ENCODE measurements around the gene AGO3.
"Not testable (repeated sequence)": the region's sequence is repeated elsewhere in the genome, so short reads cannot be mapped to it uniquely, and the experiment has no call there.

The AGO3 gene

DNA sequence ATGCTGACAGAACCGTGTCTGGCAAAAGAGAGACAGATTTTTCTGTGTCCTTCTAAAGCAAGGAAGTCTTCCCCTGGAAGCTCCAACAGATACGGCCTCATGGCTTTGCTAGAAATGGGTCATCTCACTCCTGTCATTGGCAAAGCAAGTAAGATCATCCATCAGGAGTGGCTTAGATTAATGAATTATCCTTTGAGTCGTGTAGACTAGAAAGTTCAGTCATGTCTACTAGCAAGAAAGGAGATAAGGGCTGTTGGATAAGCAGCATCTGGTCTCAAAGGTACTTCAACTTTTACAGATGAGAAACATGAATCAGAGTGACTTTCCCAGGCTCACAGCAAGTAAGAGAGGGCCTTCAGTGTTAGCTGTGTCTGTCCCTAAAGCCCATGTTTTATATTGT lies 3.4 kb upstream of the AGO3 start:
- DNase-seq, result no peak

DNA sequence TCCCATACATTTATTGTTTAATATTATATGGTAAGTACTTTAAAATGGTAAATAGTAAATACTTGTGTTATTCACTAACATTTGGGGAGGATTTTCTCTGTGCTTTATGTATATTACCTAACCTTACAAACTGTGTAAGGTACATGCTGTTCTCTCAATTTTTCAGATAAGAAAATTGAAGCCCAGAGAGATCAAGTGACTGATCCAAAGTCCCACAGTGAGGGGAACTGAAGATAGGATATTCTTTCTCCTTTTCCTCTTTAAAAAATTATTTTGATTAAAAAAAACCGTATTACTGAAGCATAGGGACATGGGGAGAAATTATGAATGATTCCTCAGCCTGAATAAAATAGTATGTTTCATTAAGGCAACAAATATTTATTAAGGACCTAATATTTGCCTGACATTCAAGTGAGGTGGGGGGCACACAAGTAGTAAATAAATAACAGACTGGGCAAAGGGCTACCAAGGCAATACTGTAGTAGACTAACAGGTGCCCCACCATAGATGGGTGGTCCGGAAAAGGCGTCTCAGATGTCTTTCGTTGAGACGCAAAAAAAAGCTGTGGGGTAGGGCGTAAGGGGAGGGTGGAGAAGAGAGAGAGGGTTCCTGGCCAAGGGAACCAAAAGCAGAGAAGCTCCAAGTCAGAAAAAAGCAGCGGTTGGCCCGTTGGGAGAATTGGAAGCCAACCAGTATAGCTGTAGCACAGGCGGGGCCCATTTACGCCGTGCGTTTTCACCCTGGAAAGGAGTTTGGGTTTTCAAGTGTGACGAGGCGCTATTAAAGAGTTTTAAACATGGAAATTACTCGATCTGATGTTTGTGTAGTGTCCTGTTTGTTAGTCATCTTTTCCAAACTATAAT lies 944 bp upstream of the AGO3 start:
- peak; percentile 80 for DNase-seq

DNA sequence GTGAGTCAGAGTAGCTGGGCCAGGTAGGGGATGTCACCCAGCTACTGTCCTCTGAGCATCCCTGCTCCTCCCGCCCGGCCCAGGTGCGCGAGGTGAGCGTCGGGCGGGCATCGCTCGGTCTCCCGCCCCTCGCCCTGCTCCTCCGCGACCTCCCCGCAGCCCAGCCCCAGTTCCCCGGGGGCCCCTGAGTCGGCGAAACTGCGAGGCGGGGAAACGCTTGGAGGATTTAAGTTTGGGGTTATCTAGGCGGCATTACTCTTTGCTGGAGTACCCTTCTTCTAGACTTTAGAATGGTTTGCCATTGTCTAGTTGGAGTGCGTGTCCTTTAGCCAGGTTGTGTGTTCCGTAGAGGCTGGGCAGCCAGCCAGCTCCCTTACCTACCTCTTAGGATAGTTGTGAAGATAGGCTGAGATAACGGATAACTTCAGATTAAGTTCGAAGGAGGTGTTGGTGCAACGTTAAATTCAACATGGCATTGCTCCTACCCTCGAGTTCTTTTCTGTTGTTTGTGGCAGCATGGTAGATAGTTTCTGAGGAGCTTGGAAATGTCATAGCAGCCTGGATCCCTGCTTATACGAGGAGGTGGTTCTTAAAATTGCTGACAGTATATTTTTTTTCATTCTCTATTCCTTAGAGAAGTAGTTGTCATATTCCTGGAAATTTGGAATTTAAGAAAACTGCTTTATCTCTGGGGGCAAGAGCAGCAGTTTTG lies 697 bp downstream of the AGO3 start:
- peak; percentile 29 for DNase-seq

DNA sequence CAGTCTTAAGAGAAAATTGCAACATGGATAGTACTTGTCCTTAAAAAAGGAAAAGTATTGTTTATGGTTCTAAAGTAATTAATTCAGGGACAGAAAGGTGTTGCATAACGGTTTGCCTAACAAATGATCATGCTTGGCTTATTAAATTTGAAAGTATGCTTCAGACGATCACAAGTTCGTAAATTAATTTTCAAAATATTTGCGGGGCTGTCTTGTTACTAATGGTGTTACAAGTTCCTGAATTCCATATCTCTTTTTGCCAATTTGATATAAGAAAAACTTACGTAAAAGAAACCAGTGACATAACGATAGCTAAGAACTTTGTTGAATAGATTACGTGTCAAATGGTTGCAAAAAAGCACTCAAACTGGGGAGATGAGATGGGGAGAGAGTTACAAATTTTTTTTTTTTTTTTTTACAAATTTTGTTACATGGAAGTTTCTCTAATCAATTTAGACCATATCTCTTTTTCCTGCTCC lies 1.3 kb downstream of the AGO3 start:
- no peak for DNase-seq

DNA sequence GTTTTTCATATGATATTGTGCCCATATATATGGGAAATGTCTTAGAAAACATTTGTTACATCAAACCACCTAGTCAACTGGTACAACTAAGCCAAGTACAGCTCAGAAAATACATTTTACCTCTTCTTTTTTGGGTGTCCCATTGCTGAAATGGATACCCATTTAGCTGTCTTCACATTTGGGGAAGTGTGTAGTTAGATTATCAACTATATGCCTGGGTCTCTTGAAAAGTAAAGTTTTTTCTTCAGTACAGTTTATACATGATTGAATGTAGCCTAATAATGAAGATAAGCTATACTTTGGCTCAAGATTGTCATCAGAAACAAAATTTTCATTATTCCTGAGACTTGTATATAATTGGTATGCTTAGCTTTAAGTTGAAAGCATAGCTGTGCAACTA lies 2.0 kb downstream of the AGO3 start:
- no peak for DNase-seq

DNA sequence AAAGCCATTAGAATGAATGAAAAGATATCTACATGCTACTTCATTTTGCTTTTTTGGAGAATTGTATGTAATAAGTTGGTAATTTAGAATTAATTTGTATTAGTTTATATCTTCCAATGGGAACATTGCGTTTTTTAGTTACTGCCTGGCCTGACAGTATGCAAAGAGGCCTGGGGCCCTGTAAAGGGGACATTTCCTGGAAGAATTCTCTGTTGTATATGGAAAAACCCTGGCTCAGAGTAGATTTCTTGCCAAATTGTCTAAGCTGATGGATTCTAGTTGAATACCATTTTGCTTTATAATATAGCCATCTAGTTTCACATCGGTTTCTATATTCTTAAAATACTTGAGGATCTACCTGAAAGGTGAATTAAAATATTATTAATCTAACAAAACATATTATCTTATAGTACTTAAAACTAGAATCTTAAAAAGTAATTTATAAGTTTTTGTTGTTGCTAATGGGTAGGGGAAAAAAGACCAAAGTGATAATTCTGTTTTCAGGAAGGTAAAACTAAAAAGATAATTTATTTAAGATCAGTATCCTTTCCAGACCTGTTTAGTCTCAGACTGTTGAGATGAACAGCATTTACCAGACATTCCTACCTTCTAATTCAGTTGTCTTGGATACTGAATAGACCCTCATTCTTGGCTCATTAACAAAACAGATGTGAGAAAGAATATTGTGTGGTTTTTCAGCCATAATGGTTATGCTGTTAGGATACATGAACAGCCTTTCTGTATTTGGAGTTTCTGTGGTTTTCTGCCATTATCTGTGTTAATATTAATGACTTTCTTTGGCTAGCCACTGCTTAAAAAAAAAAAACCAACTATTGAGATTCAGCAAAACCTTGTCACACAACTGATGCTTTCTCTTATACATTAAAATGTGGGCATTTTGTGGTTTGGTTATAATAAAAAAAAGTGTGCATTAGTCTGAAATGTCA lies 4.8 kb downstream of the AGO3 start:
- DNase-seq, result peak; percentile 73

DNA sequence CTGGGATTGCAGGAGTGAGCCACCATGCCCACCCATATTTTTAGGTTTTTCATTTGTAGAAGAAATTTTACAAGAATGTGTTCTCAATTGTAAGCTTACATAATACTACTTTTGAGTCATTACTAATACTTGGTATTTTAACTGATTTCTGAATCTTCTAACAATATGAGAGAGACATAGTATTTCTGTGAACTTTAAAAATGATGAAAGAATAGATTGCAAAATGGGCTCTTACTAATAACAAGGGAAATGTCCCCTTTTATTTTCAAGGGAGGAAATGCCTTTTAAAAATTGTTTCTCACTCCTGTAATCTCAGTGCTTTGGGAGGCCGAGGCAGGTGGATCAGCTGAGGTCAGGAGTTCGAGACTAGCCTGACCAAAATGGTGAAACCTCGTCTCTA lies 5.9 kb downstream of the AGO3 start:
- no peak for DNase-seq

DNA sequence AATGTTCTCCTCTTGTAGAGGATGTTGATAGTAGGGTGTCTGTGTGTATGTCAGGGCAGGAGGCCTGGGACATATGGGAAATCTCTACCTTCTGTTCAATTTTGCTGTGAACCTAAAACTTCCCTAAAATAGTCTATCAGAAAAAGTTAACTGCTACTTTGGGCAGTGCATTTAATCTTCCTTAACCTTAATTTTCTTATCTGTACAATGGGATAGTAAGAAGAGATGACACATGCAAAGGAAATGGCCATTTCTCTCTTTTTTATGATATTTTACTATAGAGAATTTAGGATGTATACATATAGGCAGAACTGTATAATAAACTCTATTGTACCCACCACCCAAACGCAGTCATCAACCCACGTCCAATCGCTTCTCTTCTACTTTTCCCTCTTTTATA lies 8.6 kb downstream of the AGO3 start:
- DNase-seq, result no peak

DNA sequence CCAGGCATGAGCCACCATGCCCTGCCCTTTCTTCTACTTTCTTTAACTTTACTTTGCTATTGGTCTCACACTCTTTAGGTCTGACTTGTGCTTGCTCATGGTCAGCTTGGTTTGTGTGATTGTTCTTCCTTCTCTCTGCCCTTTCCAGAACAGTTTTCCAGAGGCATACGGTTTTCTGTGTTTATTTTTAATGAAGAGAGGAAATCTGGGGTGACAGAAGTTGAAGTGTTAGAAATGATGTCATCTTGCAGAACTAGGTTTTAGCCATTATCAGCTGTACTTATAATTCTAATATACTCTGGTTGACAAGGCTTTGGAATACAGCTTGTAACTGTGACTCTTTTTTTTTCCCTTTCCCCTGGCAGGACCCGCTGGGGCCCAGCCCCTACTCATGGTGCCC lies 14.4 kb downstream of the AGO3 start:
- DNase-seq, result no peak

DNA sequence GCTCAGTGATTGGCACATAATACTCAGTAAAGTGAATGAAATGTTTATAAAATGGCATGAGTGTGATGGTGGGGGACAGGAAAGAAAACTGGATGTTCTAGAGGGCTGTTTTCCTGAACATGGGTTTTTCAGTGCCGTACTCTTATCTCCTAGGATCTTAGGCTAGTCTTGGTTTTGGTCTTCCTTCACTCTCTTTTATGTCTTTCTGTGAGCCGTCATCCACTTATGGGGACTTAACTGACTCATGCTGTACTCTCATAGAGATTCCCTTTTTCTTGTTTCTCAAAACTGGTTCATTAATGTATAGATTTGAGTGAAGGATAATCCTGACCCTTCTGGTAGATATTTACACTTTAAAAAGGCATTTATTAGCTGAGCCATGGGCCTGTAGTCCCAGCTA lies 16.6 kb downstream of the AGO3 start:
- DNase-seq, result no peak

DNA sequence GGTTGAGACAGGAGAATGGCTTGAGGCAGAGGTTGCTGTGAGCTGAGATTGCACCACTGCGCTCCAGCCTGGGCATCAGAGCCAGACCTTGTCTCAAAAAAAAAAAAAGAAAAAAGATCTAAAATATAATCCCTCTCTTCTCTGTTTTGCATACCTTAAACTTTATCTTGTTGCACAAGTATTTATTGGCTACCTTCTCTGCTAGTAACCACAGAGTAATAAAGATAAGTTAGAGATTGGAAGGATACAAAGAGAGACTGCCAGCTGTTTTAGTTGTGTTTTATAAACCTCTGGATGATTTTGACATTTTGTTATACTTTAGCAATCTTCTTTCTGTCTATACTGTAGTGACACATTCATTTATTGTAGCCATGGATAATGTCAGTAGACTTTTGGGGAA lies 27.7 kb downstream of the AGO3 start:
- no peak for DNase-seq

DNA sequence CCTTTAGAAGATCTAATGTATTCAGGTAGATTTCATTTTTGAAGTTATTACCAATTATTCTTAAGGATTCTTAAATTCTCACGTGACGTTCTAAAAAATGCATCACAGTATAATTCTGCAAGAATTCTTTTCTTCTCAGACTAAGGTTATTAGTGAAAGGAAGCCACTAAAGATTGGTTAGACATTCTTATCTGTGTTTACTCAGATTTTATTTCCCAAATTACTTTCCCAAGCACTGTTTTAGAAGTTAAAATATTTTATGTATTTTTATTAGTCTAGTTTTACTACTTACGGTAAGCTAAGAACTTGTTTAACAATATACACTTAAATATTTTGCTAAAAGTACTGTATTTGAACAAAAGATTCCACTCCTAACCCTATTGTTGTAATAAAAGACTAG lies 28.4 kb downstream of the AGO3 start:
- DNase-seq, result no peak

DNA sequence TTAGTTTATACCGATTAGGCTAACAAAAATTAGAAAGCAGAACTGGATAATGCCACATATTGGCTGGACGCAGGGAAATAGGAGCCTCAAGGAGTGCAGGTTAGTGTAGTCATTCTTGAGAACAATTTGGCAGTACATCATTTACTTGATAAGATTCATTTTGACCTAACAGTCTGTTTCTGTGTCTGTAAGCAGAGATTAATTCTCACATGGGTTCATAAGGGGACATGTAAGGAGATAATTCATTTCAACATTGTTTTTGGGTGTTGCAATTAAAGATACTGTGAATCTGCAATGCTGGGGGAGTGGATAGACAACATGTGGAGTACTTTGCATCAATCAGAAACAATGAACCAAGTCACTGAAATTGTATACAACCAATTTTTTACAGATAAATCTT lies 32.0 kb downstream of the AGO3 start:
- DNase-seq, result no peak

DNA sequence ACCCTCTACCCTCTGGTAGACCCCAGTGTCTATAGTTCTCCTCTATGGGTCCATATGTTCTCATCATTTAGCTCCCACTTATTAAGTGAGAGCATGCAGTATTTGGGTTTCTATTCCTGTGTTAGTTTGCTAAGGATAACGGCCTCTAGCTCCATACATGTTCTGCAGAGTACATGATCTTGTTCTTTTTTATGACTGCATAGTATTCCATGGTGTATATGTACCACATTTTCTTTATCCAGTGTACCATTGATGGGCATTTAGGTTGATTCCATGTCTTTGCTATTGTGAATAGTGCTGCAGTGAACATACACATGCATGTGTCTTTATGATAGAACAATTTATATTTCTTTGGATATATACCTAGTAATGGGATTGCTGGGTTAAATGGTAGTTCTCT lies 33.4 kb downstream of the AGO3 start:
- DNase-seq, result not testable (repeated sequence)

DNA sequence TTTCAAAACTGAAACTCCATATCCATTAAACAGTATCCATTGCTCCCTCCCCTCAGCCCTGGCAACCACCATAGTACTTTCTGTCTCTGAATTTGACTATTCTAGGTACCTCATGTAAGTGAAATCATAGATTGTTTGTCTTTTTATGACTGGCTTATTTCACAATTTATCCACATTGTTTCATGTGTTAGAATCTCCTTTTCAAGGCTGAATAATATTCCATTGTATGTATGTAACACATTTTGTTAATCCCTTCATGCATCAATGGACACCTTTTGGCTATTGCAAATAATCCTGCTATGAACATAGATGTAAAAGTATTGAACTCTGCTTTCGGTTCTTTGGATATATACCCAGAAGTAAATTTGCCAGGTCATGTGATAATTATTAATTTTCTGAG lies 37.5 kb downstream of the AGO3 start:
- DNase-seq, result no peak

DNA sequence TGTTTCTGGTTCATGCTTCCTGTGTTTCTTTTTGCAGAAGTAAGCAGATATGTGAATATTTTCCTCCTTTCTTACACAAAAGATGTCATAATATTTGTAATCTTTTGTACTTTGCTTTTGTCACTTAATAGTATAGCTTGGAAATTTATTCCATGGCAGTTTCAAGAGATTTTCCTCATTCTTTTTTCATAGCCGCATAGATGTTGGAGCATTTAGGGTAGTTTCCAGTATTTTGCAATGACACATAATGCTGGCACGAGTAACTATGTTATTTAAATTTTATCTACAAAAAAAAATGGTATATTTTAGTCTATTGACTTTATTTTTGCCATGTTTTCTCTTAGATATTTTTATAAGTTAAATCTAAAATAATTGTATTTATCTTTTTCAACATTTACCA lies 40.7 kb downstream of the AGO3 start:
- DNase-seq, result no peak

DNA sequence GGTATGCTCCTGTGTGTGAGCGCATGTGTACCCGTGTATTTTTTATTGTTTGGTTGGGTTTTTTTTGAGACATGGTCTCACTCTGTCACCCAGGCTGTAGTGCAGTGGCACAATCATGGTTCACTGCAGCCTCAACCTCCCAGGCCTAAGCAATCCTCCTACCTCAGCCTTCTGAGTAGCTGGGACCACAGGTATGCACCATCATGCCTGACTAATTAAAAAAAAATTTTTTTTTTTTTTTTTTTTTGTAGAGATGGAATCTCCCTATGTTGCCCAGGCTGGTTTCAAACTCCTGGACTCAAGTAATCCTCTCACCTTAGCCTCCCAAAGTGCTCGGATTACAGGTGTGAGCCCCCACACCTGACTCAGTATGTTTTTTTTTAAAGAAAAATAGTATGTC lies 41.7 kb downstream of the AGO3 start:
- DNase-seq, result not testable (repeated sequence)

DNA sequence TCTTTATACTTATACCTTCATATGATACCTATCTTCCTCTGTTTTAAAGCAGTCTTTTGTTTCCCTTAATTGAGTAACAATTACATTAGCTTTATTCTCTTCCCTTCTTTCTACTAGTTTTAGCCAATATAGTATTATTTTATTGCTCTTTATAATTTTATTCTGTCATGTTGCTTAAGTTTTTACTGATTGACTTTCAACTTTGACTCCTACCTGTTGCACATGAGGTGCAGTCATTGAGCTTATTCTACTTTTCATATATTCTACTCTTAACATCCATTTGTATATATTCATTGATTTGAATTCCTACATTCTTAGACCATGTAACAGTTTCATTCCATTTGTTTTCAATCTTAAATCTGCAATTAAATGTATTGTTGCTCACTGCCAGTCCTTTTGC lies 49.2 kb downstream of the AGO3 start:
- DNase-seq, result no peak

DNA sequence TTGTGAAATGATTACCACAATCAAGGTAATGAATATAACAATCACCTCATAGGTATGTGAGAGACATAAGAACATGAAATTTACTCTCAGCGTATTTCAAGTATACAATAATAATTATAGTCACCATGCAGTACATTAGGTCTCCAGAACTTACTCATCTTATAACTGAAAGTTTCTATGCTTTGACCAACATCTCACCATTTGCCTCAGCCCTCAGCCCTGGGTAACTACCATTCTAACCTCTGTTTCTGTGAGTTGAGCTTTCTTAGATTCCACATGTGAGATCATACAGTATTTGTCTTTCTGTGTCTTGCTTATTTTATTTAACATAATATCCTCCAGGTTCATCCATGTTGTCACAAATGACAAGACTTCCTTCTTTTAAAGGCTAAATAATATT lies 57.3 kb downstream of the AGO3 start:
- no peak for DNase-seq

DNA sequence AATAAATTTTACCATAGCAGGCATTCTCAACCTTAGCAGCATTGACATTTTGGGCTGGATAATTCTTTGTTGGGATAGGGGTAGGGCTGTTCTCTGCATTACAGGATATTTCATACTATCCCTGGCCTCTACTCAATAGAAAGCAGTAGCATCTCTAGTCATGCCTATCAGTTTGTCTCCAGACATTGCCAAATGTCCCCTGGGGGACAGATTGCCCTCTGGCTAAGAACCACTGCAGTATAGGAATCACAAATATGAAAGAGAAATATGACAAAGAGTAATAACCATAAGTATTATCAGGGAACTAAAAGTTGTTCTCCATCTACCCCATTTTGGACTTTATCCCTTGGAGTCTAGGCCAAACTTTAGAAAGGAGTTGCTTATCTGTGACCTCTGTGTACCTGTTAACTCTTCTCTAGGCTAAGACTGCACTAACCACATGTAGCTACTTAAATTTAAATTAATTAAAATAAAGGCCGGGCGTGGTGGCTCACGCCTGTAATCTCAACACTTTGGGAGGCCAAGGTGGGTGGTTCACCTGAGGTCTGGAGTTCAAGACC lies 76.1 kb downstream of the AGO3 start:
- DNase-seq, result no peak

DNA sequence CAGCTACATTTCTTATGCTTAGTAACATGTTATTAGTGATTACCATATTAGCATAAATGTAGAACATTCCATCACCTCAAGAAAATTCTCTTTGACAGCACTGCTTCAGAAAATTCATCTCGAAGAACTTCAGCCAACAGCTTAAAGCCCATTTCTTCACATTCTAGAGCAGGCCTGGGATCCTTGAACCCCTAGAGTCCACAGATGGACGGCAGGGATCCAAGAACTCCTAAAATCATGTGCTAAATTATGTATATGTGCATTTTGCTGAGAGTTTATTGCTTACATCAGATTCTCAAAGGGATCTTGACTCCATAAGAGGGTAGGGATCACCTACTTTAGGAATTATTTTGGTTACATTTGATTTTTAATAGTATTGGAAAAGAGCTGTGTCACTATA lies 76.8 kb downstream of the AGO3 start:
- DNase-seq, result no peak

DNA sequence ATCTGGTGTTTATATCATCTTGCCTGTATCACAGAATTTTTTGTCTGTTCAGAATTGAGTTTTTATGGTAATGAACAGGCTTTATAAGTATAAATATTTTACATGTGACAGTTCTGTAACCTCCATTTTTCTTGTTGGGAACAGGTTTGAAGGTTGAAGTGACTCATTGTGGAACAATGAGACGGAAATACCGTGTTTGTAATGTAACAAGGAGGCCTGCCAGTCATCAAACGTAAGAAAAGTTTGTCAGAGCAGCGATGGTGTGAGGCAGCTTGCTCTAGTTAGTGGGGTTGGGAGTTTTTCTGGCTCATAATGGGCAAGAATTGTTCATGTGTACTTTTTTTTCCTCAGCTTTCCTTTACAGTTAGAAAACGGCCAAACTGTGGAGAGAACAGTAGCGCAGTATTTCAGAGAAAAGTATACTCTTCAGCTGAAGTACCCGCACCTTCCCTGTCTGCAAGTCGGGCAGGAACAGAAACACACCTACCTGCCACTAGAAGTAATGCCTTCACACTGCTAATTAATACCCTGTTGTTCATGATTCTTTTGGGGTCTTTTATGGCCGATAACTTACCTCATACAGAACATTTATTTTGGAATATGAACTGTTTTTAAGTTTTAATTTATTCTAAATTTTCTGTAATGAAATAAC lies 77.8 kb downstream of the AGO3 start:
- DNase-seq, result no peak
